Left lung (tissue), 10 donors: ENCODE results near the gene OAF. TPM values are rescaled to one million over a fixed set of nuclear protein-coding genes. Genes with fewer than 3 reads are reported as not detected.

Source experiments
- ATAC-seq: fragments of 200-7000 bp; cut with Tn5 transposase; one replicate; pipeline ENCODE4 v1.9.1; 2020; ENCODE audit warnings: moderate library complexity
- DNase-seq, 4 donors: peaks; one replicate each; pipeline ENCODE4 v3.0.0-alpha.2; 2013 to 2020
- H3K27ac ChIP-seq, 2 donors: fragments of 200-600 bp; sonication (generic) in 1 of 2; one replicate each; pipeline versions ENCODE4 v1.5.0 to v1.8.0; 2020 to 2021
- H3K27me3 ChIP-seq, 2 donors: fragments of 200-600 bp; sonication (generic) in 1 of 2; one replicate each; pipeline versions ENCODE4 v1.5.0 to v1.8.0; 2020 to 2021
- H3K36me3 ChIP-seq, 2 donors: fragments of 200-600 bp; sonication (generic) in 1 of 2; one replicate each; pipeline versions ENCODE4 v1.5.0 to v1.8.0; 2020 to 2021
- H3K4me1 ChIP-seq, 2 donors: fragments of 200-600 bp; one replicate each; pipeline ENCODE4 v1.8.0; 2021
- H3K4me3 ChIP-seq, 2 donors: fragments of 200-600 bp; sonication (generic) in 1 of 2; one replicate each; pipeline versions ENCODE4 v1.5.0 to v1.8.0; 2020 to 2021; ENCODE audit warnings: mild to moderate bottlenecking in 1 of 2
- H3K9me3 ChIP-seq, 2 donors: fragments of 200-600 bp; sonication (generic) in 1 of 2; one replicate each; pipeline versions ENCODE4 v1.5.0 to v1.8.0; 2020 to 2021
- CTCF ChIP-seq, 2 donors: fragments of 200-600 bp; sonication (generic) in 1 of 2; IDR thresholded peaks; one replicate each; pipeline versions ENCODE4 v1.5.0 to v1.8.0; 2021; ENCODE audit warnings: antibody characterized with exemption in 2 of 2
- intact Hi-C, 2 donors: fragments of 100-400 bp; cut with DNase I; formaldehyde crosslinking; loops; one replicate each; pipeline versions ENCODE4 v1.11.2 to v1.14.2; 2022
- polyA plus RNA-seq, 6 donors: library from polyadenylated mRNA; unstranded; fragments of 120-200 nt; gene quantifications; one replicate each; pipeline ENCODE4 v1.2.1, GENCODE V29; 2013; ENCODE audit not compliant: insufficient read length in 6 of 6
- total RNA-seq, 2 donors: library from RNA; stranded (reverse); fragmentation: NEBNext Ultra II Directional; extraction: Animal tissue kit (Norgen Biotek cat#: 25700); gene quantifications; one replicate each; pipeline ENCODE4 v1.2.1, GENCODE V29; 2021
- donor health status: DM: no; HTN: yes; CAD: no.
- donor health status: DM: no; HTN: no; CAD: no.

OAF gene
- total and polyA plus RNA-seq, 8 donors: 19.5 to 38.0 (median 28.0) TPM

DNA sequence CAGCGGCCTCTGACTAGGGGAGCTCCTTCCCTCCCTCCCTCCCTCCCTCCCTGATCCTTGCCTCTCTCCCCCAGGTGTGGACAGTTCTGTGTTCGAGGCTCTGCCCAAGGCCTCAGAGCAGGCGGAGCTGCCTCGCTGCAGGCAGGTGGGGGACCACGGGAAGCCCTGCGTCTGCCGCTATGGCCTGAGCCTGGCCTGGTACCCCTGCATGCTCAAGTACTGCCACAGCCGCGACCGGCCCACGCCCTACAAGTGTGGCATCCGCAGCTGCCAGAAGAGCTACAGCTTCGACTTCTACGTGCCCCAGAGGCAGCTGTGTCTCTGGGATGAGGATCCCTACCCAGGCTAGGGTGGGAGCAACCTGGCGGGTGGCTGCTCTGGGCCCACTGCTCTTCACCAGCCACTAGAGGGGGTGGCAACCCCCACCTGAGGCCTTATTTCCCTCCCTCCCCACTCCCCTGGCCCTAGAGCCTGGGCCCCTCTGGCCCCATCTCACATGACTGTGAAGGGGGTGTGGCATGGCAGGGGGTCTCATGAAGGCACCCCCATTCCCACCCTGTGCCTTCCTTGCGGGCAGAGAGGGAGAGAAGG lies 18.1 kb downstream of the OAF start:
- Histone ChIP-seq H3K4me3 (no peak overlapping the region), H3K4me1 (peaks cover 0 to 17% of the 10 kb centered on the region in 2 donors), H3K27ac (no peak overlapping the region), H3K27me3 (peaks cover 0 to 23% of the 10 kb centered on the region in 2 donors), H3K36me3 (peaks cover 0 to 4% of the 10 kb centered on the region in 2 donors), H3K9me3 (no peaks in the 10 kb centered on the region)
- intact Hi-C loops: loop anchor here in 1 of 2 donors (5.0 kb wide), 1 partner anchor 57 kb away; no protein-coding TSS in a partner anchor
- TF ChIP-seq CTCF (IDR thresholded peaks at IDR 0.05): no peak
- ATAC-seq (no peak), DNase-seq (no peak)

DNA sequence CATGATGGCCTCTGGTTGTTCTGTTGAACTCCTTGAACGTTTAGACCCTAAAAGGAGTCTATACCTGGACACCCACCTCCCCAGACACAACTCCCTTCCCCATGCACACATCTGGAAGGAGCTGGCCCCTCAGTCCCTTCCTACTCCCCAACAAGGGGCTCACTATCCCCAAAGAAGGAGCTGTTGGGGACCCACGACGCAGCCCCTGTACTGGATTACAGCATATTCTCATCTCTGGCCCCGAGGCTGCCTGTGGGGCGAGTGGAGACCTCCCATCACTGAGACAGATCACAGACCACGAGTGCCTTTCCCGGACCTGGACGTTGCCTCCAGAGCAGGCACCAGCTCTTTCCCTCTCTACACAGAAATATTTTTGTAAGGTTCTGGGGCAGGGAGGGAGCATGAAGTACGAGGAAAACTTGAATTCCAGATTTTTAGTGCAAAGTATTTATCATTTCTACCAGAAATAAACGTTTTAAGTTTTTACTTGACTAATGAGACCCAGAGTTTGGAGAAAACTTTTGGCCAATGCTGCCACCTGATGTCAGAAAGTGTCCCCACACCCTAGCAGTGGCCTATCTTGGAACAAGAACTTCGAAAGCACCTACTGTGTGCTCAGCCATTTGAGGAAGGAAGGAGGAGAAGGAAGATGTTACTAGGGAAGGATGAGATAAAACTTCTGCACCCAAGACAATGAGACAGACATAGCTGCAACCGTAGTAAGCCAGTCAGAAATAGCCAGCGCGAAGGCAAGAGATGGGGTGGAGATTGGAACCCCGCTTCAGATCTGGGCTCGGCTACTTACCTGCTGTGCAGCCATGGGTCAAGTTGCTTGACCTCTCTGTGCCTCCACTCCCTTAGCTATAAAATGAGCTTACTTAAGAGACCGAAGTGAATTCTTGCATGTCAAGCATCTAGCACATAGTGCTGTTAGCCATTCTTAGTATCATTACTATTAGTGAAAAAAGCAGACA lies 18.9 kb downstream of the OAF start:
- Histone ChIP-seq H3K9me3 (no peaks in the 10 kb centered on the region), H3K27me3 (peaks cover 0 to 32% of the 10 kb centered on the region in 2 donors), H3K4me1 (peaks cover 0 to 9% of the 10 kb centered on the region in 2 donors), H3K36me3 (peaks cover 0 to 4% of the 10 kb centered on the region in 2 donors), H3K27ac (no peak overlapping the region), H3K4me3 (no peak overlapping the region)
- intact Hi-C loops: loop anchor here in 1 of 2 donors (5.0 kb wide), 1 partner anchor 57 kb away; no protein-coding TSS in a partner anchor
- peak; percentile 26 for ATAC-seq
- peak; percentile 41 to 61 for TF ChIP-seq CTCF (IDR thresholded peaks at IDR 0.05)
- no peak for DNase-seq

- Histone ChIP-seq H3K36me3 (peaks cover 0 to 4% of the 10 kb centered on the region in 2 donors), H3K4me3 (no peak overlapping the region), H3K4me1 (peaks cover 0 to under 1% of the 10 kb centered on the region in 2 donors), H3K27me3 (peaks cover 0 to 34% of the 10 kb centered on the region in 2 donors), H3K9me3 (no peaks in the 10 kb centered on the region), H3K27ac (no peak overlapping the region)
- no peak for TF ChIP-seq CTCF (IDR thresholded peaks at IDR 0.05)
- intact Hi-C loops: no loop called here
- no peak for DNase-seq
- no peak for ATAC-seq
Observed at GRCh38 chr11:120230433-120231071, 19.7 kb downstream of the OAF start.

- ATAC-seq (no peak), DNase-seq (no peak)
- intact Hi-C loops: no loop called here
- Histone ChIP-seq H3K4me1 (no peaks in the 10 kb centered on the region), H3K27me3 (peaks cover 0 to 42% of the 10 kb centered on the region in 2 donors), H3K36me3 (peaks cover 0 to 4% of the 10 kb centered on the region in 2 donors), H3K9me3 (no peaks in the 10 kb centered on the region), H3K4me3 (no peak overlapping the region), H3K27ac (no peak overlapping the region)
- TF ChIP-seq CTCF (IDR thresholded peaks at IDR 0.05): no peak
Observed at GRCh38 chr11:120231963-120232362, 21.1 kb downstream of the OAF start.
